CD14-positive monocyte (primary cell): ENCODE results near the gene TSN. TPM values are rescaled to one million over a fixed set of nuclear protein-coding genes. Genes with fewer than 3 reads are reported as not detected.

Experiments
- DNase-seq, 3 donors: peaks; one replicate each; pipeline ENCODE4 v3.0.0-alpha.2; 2011 to 2022
- H2AFZ ChIP-seq: 2 replicates; pipeline ENCODE4 v1.6.0; 2012; ENCODE audit warnings: mild to moderate bottlenecking, low read depth, low read length, inconsistent platforms; ENCODE audit not compliant: insufficient read depth, poor library complexity, severe bottlenecking
- H3K27ac ChIP-seq, 2 donors: 1 replicate in 1 of 2; 2 replicates in 1 of 2; pipeline ENCODE4 v1.5.1; 2012 to 2013; ENCODE audit warnings: low read length in 2 of 2, control low read depth in 1 of 2, inconsistent platforms in 1 of 2, low read depth in 1 of 2, mild to moderate bottlenecking in 1 of 2
- H3K27me3 ChIP-seq, 2 donors: one replicate each; pipeline versions ENCODE4 v1.6.0 to v1.6.1; 2011 to 2013; ENCODE audit warnings: low read length in 2 of 2; ENCODE audit not compliant: control insufficient read depth in 2 of 2, insufficient read depth in 2 of 2
- H3K36me3 ChIP-seq, 2 donors: replicated peaks in 1 of 2; 1 replicate in 1 of 2; 2 replicates in 1 of 2; pipeline versions ENCODE4 v1.5.1 to v1.6.1; 2012 to 2013; ENCODE audit warnings: low read length in 2 of 2, control low read depth in 1 of 2, inconsistent platforms in 1 of 2, mild to moderate bottlenecking in 1 of 2; ENCODE audit not compliant: insufficient read depth in 2 of 2, control insufficient read depth in 1 of 2
- H3K4me1 ChIP-seq, 2 donors: 1 replicate in 1 of 2; 2 replicates in 1 of 2; pipeline versions ENCODE4 v1.5.1 to v1.6.1; 2012 to 2013; ENCODE audit warnings: low read length in 2 of 2, control low read depth in 1 of 2, inconsistent platforms in 1 of 2, mild to moderate bottlenecking in 1 of 2, moderate library complexity in 1 of 2; ENCODE audit not compliant: insufficient read depth in 2 of 2, control insufficient read depth in 1 of 2
- H3K4me2 ChIP-seq: replicated peaks from 2 replicates; pipeline ENCODE3; 2012; ENCODE audit warnings: low read length, moderate library complexity, mild to moderate bottlenecking; ENCODE audit not compliant: poor library complexity, severe bottlenecking; ENCODE audit errors: extremely low read depth
- H3K4me3 ChIP-seq, 3 experiments: fragments of 200-600 bp in 1 of 3; sonication (generic) in 1 of 3; replicated peaks in 1 of 3; 1 replicate in 2 of 3; 2 replicates in 1 of 3; pipeline ENCODE4 v1.5.1; 2011 to 2013; ENCODE audit warnings: low read length in 3 of 3, mild to moderate bottlenecking in 3 of 3, control low read depth in 2 of 3, low read depth in 2 of 3, inconsistent platforms in 1 of 3, moderate library complexity in 1 of 3
- H3K79me2 ChIP-seq: 2 replicates; pipeline ENCODE4 v1.6.0; 2012; ENCODE audit warnings: mild to moderate bottlenecking, control low read depth, inconsistent platforms, low read length, moderate library complexity; ENCODE audit not compliant: insufficient read depth
- H3K9ac ChIP-seq: 2 replicates; pipeline ENCODE4 v1.6.0; 2017; ENCODE audit warnings: low read length, mild to moderate bottlenecking; ENCODE audit not compliant: insufficient read depth, poor library complexity, severe bottlenecking
- H3K9me3 ChIP-seq, 2 donors: replicated peaks in 1 of 2; 1 replicate in 1 of 2; 2 replicates in 1 of 2; pipeline versions ENCODE4 v1.5.1 to v1.6.1; 2012 to 2013; ENCODE audit warnings: low read length in 2 of 2, control low read depth in 1 of 2; ENCODE audit not compliant: control insufficient read depth in 1 of 2, insufficient read depth in 1 of 2
- H4K20me1 ChIP-seq: 2 replicates; pipeline ENCODE4 v1.6.0; 2012; ENCODE audit warnings: mild to moderate bottlenecking, low read length, control low read depth, moderate library complexity; ENCODE audit not compliant: insufficient read depth
- H3K27ac Mint-ChIP-seq, 7 donors: one replicate each; pipeline ENCODE4 v1.8.0; 2020; ENCODE audit warnings: mild to moderate bottlenecking in 7 of 7, mixed read lengths in 7 of 7, moderate library complexity in 6 of 7, inconsistent platforms in 2 of 7
- H3K27me3 Mint-ChIP-seq, 3 donors: one replicate each; pipeline ENCODE4 v1.8.0; 2021 to 2022; ENCODE audit warnings: low read depth in 3 of 3, mild to moderate bottlenecking in 3 of 3, mixed read lengths in 3 of 3, moderate library complexity in 3 of 3, inconsistent platforms in 1 of 3
- H3K36me3 Mint-ChIP-seq, 2 donors: one replicate each; pipeline ENCODE4 v1.8.0; 2020; ENCODE audit warnings: mixed read lengths in 2 of 2, inconsistent platforms in 1 of 2, mild to moderate bottlenecking in 1 of 2
- H3K4me1 Mint-ChIP-seq: one replicate; pipeline ENCODE4 v1.8.0; 2020; ENCODE audit warnings: mild to moderate bottlenecking, mixed read lengths
- H3K4me3 Mint-ChIP-seq, 2 donors: one replicate each; pipeline ENCODE4 v1.8.0; 2020; ENCODE audit warnings: mild to moderate bottlenecking in 2 of 2, mixed read lengths in 2 of 2, moderate library complexity in 1 of 2
- H3K9me3 Mint-ChIP-seq, 7 donors: one replicate each; pipeline ENCODE4 v1.8.0; 2020 to 2022; ENCODE audit warnings: mixed read lengths in 7 of 7, mild to moderate bottlenecking in 6 of 7, moderate library complexity in 6 of 7, inconsistent platforms in 2 of 7
- WGBS: methylation state at CpG from one replicate; pipeline ENCODE4 v1.1.5; 2013; ENCODE audit warnings: missing lambda C conversion rate; ENCODE audit not compliant: insufficient coverage; 5-methylcytosine and 5-hydroxymethylcytosine counted together
- intact Hi-C, 2 donors: fragments of 100-400 bp; cut with micrococcal nuclease; formaldehyde crosslinking; loops; one replicate each; pipeline versions ENCODE4 v1.15.0 to v1.15.1; 2023
- polyA plus RNA-seq, 3 donors: library from polyadenylated mRNA; depleted of rRNA in 1 of 3; unstranded in 2 of 3; stranded (reverse) in 1 of 3; fragments of 300-500 nt in 2 of 3; fragments of >200 nt in 1 of 3; fragmentation: Illumina TruSeq in 2 of 3; gene quantifications; 1 replicate in 2 of 3; 2 replicates in 1 of 3; pipeline ENCODE4 v1.2.3, GENCODE V29; 2012 to 2021
- TF ChIP-seq, protein P1 (sequence below): fragments of 200-600 bp; IDR thresholded peaks from one replicate; pipeline ENCODE4 v1.8.0; 2022; ENCODE audit warnings: antibody characterized with exemption, mild to moderate bottlenecking

Gene TSN
- polyA plus RNA-seq, 3 donors, result 12.2 to 66.5 (median 65.5) TPM

DNA sequence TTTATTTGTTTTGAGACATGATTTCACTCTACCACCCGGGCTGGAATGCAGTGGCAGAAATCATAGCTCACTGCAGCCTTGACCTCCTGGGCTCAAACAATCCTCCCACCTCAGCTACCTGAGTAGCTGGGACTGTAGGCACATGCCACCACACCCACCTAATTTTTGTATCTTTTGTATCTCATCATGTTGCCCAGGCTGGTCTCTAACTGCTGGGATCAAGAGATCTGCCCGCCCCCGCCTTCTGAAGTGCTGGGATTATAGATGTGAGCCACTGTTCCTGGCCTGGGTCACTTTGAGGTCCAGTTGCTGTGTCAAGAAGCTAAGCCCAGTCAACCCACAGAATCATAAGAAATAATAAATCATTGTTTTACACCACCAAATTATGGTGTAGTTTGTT is 38.4 kb downstream of the TSN start:
- H4K20me1 ChIP-seq, result no peaks in the 10 kb centered on the region
- 97% methylated on average over 3 of the region's 3 CpGs for WGBS
- no peak overlapping the region for H2AFZ ChIP-seq
- H3K4me3 ChIP-seq, result no peak overlapping the region
- H3K79me2 ChIP-seq, result no peaks in the 10 kb centered on the region
- H3K36me3 ChIP-seq, result no peaks in the 10 kb centered on the region
- no peaks in the 10 kb centered on the region for H3K27me3 ChIP-seq
- TF ChIP-seq, protein P1, sequence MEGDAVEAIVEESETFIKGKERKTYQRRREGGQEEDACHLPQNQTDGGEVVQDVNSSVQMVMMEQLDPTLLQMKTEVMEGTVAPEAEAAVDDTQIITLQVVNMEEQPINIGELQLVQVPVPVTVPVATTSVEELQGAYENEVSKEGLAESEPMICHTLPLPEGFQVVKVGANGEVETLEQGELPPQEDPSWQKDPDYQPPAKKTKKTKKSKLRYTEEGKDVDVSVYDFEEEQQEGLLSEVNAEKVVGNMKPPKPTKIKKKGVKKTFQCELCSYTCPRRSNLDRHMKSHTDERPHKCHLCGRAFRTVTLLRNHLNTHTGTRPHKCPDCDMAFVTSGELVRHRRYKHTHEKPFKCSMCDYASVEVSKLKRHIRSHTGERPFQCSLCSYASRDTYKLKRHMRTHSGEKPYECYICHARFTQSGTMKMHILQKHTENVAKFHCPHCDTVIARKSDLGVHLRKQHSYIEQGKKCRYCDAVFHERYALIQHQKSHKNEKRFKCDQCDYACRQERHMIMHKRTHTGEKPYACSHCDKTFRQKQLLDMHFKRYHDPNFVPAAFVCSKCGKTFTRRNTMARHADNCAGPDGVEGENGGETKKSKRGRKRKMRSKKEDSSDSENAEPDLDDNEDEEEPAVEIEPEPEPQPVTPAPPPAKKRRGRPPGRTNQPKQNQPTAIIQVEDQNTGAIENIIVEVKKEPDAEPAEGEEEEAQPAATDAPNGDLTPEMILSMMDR, result no peak
- no peak overlapping the region for H3K27ac ChIP-seq
- H3K4me1 ChIP-seq, result no peaks in the 10 kb centered on the region
- no peak overlapping the region for H3K4me2 ChIP-seq
- peaks cover 0 to 2% (median 1%) of the 10 kb centered on the region in 3 donors for H3K27me3 Mint-ChIP-seq
- H3K9ac ChIP-seq, result no peak overlapping the region
- no peaks in the 10 kb centered on the region for H3K9me3 ChIP-seq
- H3K9me3 Mint-ChIP-seq, result no peaks in the 10 kb centered on the region
- intact Hi-C loops, result no loop called here
- DNase-seq, result no peak
- no peak overlapping the region for H3K27ac Mint-ChIP-seq
- H3K36me3 Mint-ChIP-seq, result no peaks in the 10 kb centered on the region
- no peaks in the 10 kb centered on the region for H3K4me1 Mint-ChIP-seq
- no peak overlapping the region for H3K4me3 Mint-ChIP-seq

DNA sequence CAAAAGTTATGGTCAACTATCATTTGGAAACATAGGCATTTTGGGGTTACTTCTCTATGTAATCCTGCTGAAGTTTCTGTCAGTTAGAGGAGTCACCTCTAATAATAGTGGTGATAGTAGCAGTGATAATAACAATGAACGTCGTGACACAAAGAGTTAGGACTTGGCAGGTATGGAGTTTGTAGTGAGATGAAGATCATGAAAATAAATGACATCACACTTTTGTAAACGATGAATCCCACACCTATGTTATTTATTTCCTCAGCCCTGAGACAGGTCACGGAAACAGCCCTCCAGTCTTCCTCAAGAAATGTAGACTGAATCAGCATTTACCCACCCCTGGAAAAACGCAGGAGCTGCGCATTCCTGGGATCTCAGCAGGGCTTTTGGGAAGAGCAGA is 38.8 kb downstream of the TSN start:
- no peaks in the 10 kb centered on the region for H3K36me3 Mint-ChIP-seq
- H3K4me1 Mint-ChIP-seq, result no peaks in the 10 kb centered on the region
- H3K4me3 Mint-ChIP-seq, result no peak overlapping the region
- no peak overlapping the region for H2AFZ ChIP-seq
- no peak for DNase-seq
- TF ChIP-seq, protein P1, result no peak
- H3K9me3 Mint-ChIP-seq, result no peaks in the 10 kb centered on the region
- no peak overlapping the region for H3K4me3 ChIP-seq
- H3K27me3 Mint-ChIP-seq, result peaks cover 0 to 1% (median under 1%) of the 10 kb centered on the region in 3 donors
- no peaks in the 10 kb centered on the region for H3K9me3 ChIP-seq
- no peak overlapping the region for H3K27ac ChIP-seq
- no peaks in the 10 kb centered on the region for H3K4me1 ChIP-seq
- no peaks in the 10 kb centered on the region for H4K20me1 ChIP-seq
- H3K4me2 ChIP-seq, result no peak overlapping the region
- H3K27me3 ChIP-seq, result no peaks in the 10 kb centered on the region
- WGBS, result 89% methylated on average over 4 of the region's 6 CpGs
- H3K79me2 ChIP-seq, result no peaks in the 10 kb centered on the region
- intact Hi-C loops, result no loop called here
- H3K36me3 ChIP-seq, result no peaks in the 10 kb centered on the region
- no peak overlapping the region for H3K27ac Mint-ChIP-seq
- H3K9ac ChIP-seq, result no peak overlapping the region
